Retinal pigment epithelial cell (primary cell): ENCODE results near the gene APBA2.

Experiments
- DNase-seq: peaks from one replicate; pipeline ENCODE4 v3.0.0-alpha.2; 2010; ENCODE audit warnings: low read depth
- H3K4me3 ChIP-seq: 2 replicates; pipeline ENCODE4 v1.5.1; 2011; ENCODE audit warnings: mild to moderate bottlenecking, low read length, control low read depth, moderate library complexity
- TF ChIP-seq, protein P1 (sequence below): conservative IDR thresholded peaks from 2 replicates; pipeline ENCODE4 v1.5.1; 2011; ENCODE audit warnings: low read depth, low read length, control low read depth, inconsistent platforms

APBA2 gene

DNA sequence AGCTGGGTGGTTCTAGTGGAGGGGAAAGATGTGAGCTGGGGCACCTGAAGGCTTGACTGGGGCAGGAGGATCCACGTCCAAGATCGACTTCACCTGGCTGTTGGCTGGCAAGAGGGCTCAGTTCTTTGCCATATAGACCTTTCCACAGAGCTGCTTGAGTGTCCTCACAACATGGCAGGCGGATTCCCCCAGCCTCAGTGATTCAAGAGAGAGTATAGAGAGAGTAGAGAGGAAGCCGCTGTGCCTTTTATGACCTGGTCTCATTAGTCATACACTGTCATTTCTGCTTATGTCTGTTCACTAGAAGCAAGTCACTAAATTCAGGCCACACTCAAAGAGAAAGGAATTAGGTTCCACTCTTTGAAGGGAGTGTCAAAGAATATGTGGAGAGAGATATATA is 101.6 kb downstream of the APBA2 start:
- H3K4me3 ChIP-seq = no peak overlapping the region
- TF ChIP-seq, protein P1, sequence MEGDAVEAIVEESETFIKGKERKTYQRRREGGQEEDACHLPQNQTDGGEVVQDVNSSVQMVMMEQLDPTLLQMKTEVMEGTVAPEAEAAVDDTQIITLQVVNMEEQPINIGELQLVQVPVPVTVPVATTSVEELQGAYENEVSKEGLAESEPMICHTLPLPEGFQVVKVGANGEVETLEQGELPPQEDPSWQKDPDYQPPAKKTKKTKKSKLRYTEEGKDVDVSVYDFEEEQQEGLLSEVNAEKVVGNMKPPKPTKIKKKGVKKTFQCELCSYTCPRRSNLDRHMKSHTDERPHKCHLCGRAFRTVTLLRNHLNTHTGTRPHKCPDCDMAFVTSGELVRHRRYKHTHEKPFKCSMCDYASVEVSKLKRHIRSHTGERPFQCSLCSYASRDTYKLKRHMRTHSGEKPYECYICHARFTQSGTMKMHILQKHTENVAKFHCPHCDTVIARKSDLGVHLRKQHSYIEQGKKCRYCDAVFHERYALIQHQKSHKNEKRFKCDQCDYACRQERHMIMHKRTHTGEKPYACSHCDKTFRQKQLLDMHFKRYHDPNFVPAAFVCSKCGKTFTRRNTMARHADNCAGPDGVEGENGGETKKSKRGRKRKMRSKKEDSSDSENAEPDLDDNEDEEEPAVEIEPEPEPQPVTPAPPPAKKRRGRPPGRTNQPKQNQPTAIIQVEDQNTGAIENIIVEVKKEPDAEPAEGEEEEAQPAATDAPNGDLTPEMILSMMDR = no peak
- DNase-seq = no peak

DNA sequence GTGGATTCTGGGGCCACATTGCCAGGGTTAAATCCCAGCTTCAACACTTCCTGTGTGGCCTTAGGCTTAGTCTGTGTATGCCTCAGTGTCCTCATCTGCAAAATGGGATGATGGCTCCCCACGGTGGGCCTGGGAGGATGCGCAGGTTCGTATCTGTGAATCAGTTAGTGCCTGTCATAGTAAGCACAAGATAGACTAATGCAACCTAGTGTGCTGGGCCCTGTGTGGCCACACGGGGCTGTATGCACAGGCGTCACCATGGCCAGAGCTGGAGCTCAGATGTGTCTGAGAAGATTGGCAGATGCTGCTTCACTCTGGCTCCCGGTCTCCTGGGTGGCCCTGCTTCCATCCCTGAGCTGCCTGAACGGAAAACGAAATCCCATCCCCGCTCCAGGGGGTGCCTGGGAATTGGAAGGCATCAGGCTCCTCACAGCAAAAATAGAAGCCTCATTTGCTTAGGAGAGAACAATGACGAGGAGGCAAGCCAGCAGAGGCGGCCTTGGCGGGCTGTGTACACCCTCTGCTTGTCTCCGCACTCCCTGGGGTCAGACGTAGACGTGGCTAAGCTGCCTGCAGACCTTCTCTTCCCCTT is 103.6 kb downstream of the APBA2 start:
- DNase-seq = no peak
- TF ChIP-seq, protein P1 = peak; percentile 38
- no peak overlapping the region for H3K4me3 ChIP-seq

DNA sequence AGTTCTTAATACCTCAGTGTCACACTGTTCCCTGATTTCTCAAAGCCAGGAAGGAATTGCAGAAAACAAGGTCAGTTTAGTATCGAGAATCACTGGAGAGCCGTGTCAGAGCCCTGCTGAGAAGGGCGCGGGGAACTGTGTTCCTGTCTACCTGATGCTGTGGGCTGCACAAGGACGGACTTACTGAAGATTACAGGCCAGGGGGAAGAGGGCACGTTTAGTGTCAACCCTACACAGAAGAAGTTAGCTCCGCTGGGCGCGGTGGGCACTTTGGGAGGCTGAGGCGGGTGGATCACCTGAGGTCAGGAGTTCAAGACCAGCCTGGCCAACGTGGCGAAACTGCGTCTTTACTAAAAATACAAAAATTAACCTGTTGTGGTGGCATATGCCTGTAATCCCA is 104.1 kb downstream of the APBA2 start:
- DNase-seq = no peak
- H3K4me3 ChIP-seq = no peak overlapping the region
- TF ChIP-seq, protein P1 = no peak

DNA sequence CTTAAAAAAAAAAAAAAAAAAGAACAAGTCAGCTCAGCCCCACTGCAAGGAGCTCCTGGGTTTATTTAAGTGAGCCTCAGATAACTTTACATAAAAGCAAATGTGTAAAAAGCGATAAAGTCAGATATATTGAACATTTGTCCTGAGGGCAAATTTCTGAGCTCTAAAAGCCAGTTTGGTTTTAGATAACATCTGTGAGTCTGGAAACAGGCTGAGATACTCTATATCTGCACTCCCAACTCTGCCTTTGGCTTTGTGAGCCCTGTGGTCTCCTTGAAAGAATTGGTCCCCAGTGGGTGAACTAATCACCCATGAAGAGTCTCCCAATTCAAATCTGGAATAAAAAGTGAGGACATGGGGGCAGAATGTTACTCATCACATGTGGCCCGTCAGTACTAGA is 104.6 kb downstream of the APBA2 start:
- H3K4me3 ChIP-seq = no peak overlapping the region
- TF ChIP-seq, protein P1 = no peak

DNA sequence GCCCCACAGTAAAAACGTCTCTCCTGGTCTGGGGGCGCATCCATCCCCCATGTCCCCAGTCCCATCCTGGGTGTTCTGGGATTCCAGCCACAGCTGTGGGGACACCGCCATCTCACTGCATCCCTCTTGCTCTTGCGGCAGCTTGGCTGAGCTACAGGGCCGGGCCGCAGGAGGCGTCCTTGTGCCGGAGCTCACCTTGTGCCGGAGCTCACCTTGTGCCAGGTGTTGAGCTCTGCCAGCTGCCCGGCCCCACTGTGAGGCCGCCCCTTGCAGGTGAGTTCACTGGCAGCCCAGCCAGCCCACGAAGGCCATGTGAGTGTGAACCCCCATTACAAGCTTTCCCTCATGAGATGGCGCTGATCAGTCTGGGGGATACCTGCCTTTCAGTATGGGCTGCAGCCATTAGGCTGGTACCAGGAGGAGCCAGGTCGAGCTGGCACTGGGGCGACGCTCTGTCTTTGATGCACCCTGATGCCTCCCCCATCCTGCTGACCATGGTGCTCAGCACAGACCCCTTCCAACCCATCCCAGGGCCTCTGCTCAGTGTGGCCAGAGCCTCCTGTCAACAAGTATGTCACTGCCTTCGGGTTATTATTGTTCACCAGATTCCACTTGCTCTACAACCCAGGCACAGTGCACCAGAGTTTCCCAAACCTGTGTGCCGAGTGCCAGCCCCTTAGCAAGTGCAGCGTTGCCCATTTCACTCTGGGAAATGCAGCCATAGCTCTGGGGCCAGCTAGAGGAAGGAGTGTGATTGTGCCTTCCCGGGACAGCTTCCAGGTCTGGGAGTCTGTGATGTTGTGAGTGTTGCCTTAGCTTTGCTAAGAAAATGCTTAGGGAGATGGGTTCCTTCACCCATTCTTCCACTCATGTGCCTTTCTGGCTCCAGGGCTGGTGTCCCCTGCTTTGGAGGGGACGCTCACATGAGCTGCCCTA is 105.7 kb downstream of the APBA2 start:
- DNase-seq = no peak
- TF ChIP-seq, protein P1 = no peak
- no peak overlapping the region for H3K4me3 ChIP-seq

More for the DNA sequence above, 104.6 kb downstream of the APBA2 start:
- DNase-seq = no peak

DNA sequence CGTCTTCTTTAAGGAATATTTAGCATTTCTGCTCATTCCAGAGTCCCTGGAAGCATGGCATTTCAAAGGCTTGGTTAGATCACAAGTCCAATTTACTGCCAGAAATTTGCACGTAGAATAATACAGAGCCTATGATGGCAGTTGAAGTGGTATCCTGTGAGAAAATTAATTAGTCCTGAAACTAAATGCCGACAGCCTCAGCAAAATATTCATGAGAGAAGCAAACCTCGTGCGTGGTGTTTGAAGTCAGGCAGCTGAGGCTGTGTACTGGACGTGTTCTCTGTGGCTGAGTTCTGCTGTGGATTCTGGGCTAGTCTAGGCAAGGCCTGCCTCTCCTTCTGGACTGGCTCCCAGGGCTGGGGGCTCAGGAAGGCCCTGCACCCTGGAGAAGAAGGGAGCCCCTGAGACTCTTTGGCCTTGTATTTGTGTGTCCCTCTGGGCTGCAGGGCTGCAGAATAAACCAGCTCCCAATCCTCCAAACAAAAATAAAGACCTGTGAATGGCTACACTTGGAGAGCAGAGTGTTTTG is 106.6 kb downstream of the APBA2 start:
- no peak overlapping the region for H3K4me3 ChIP-seq
- TF ChIP-seq, protein P1 = no peak
- no peak for DNase-seq
